ENCODE results near the gene GAB3. TPM values are rescaled to one million over a fixed set of nuclear protein-coding genes. Genes with fewer than 3 reads are reported as not detected.
"Not testable (repeated sequence)": the region's sequence is repeated elsewhere in the genome, so short reads cannot be mapped to it uniquely, and the experiment has no call there.

The GAB3 gene
- total and polyA plus RNA-seq, 4 experiments from 2014 or later = 3.2 to 15.6 (median 10.2) TPM

DNA sequence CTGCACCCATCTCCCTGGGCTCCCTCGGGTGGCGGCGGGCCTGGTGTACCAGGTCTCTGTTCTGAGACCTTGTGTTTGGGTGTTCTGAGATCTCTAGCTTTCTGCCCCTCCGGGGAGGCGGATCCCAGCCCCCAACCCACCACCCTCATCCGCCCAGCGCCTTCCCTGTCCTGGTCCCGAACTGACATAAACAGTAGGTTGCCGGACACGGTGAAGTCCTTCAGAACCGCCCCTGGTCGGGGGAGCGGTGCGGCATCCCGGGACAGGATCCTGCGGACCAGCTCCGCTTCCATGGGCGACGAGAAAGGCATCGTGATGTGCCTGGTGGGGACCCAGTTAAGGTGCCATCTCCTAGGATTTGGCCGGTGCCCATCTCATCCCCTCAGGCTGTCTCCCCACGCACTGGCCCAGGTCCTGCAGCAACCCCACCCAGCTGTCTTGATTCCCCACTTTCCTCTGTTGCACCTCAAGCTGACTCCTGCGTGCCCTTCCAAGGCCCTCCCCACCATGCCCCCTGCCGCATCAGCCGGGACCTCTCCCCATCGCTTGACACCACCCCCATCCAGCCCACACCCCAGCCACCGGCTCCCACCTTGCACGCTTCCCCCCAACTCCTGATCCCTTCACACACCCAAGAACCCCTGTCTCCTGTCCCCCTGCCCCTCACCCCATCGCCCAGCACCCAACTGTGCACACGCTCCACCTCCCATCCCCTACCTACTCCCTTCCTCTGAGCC is 98.4 kb downstream of the GAB3 start:
- Histone ChIP-seq H3K9me3 (ENCODE audit: control insufficient read depth in 1 of 2, low read length in 2 of 2) (no peaks in the 10 kb centered on the region), H3K36me3 (ENCODE audit: insufficient read depth, low read length) (no peaks in the 10 kb centered on the region), H3K4me1 (ENCODE audit: insufficient read depth, low read length) (no peaks in the 10 kb centered on the region), H3K4me3 (ENCODE audit: low read length in 2 of 2) (no peak overlapping the region), H3K27ac (ENCODE audit: low read depth, low read length) (no peak overlapping the region), H3K27me3 (ENCODE audit: insufficient read depth, low read length) (no peaks in the 10 kb centered on the region)
- POLR2A ChIA-PET (ENCODE audit: partially characterized antibody) = no interaction called here
- Mint-ChIP-seq H3K27ac (no peak overlapping the region), H3K27me3 (no peaks in the 10 kb centered on the region), H3K36me3 (no peaks in the 10 kb centered on the region), H3K4me1 (no peaks in the 10 kb centered on the region), H3K9me3 (no peaks in the 10 kb centered on the region), H3K4me3 (no peak overlapping the region)
- no peak for DNase-seq
- intact Hi-C loops (cut with micrococcal nuclease) = no loop called here
- CTCF ChIA-PET (ENCODE audit: partially characterized antibody) = no interaction called here

DNA sequence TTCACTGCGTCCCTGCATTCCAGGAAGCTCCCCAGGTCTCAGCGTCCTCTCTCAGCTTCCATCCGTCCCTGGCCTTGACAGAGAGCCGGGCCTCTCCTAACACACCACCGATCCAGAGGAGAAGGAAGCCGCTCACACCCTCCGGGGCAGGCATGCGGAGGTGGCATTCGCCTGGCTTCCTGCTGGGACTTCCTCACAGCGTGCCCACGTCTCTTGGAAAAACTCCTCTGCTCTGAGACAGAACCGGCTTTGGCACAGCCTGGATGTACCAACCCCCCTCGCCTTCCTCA is 100.7 kb downstream of the GAB3 start:
- Histone ChIP-seq H3K9me3 (ENCODE audit: control insufficient read depth in 1 of 2, low read length in 2 of 2) (no peaks in the 10 kb centered on the region), H3K36me3 (ENCODE audit: insufficient read depth, low read length) (no peaks in the 10 kb centered on the region), H3K27me3 (ENCODE audit: insufficient read depth, low read length) (no peaks in the 10 kb centered on the region), H3K4me3 (ENCODE audit: low read length in 2 of 2) (no peak overlapping the region), H3K4me1 (ENCODE audit: insufficient read depth, low read length) (no peaks in the 10 kb centered on the region), H3K27ac (ENCODE audit: low read depth, low read length) (no peak overlapping the region)
- no peak for DNase-seq
- ChIA-PET CTCF (ENCODE audit: partially characterized antibody) (no interaction called here), POLR2A (ENCODE audit: partially characterized antibody) (no interaction called here)
- intact Hi-C loops (cut with micrococcal nuclease) = no loop called here
- Mint-ChIP-seq H3K36me3 (no peaks in the 10 kb centered on the region), H3K4me1 (no peaks in the 10 kb centered on the region), H3K27me3 (no peaks in the 10 kb centered on the region), H3K9me3 (no peaks in the 10 kb centered on the region), H3K27ac (no peak overlapping the region), H3K4me3 (no peak overlapping the region)

GRCh38 chrX:154649503-154650220 is 101.2 kb downstream of the GAB3 start:
- intact Hi-C loops (cut with micrococcal nuclease) = no loop called here
- no peak overlapping the region for H3K27ac Mint-ChIP-seq
- no peaks in the 10 kb centered on the region for H3K4me1 Mint-ChIP-seq
- no peak overlapping the region for H3K4me3 Mint-ChIP-seq
- no peaks in the 10 kb centered on the region for H3K27me3 Mint-ChIP-seq
- Histone ChIP-seq H3K27me3 (ENCODE audit: insufficient read depth, low read length) (no peaks in the 10 kb centered on the region), H3K9me3 (ENCODE audit: control insufficient read depth in 1 of 2, low read length in 2 of 2) (no peaks in the 10 kb centered on the region), H3K4me1 (ENCODE audit: insufficient read depth, low read length) (no peaks in the 10 kb centered on the region), H3K27ac (ENCODE audit: low read depth, low read length) (no peak overlapping the region), H3K4me3 (ENCODE audit: low read length in 2 of 2) (no peak overlapping the region), H3K36me3 (ENCODE audit: insufficient read depth, low read length) (no peaks in the 10 kb centered on the region)
- DNase-seq = no peak
- ChIA-PET CTCF (ENCODE audit: partially characterized antibody) (no interaction called here), POLR2A (ENCODE audit: partially characterized antibody) (no interaction called here)
- no peaks in the 10 kb centered on the region for H3K9me3 Mint-ChIP-seq
- H3K36me3 Mint-ChIP-seq = no peaks in the 10 kb centered on the region

GRCh38 chrX:154648931-154649330 is 101.9 kb downstream of the GAB3 start:
- no peaks in the 10 kb centered on the region for H3K36me3 Mint-ChIP-seq
- H3K27ac Mint-ChIP-seq = no peak overlapping the region
- Histone ChIP-seq H3K36me3 (ENCODE audit: insufficient read depth, low read length) (no peaks in the 10 kb centered on the region), H3K27ac (ENCODE audit: low read depth, low read length) (no peak overlapping the region), H3K9me3 (ENCODE audit: control insufficient read depth in 1 of 2, low read length in 2 of 2) (no peaks in the 10 kb centered on the region), H3K4me1 (ENCODE audit: insufficient read depth, low read length) (no peaks in the 10 kb centered on the region), H3K4me3 (ENCODE audit: low read length in 2 of 2) (no peak overlapping the region), H3K27me3 (ENCODE audit: insufficient read depth, low read length) (no peaks in the 10 kb centered on the region)
- no peaks in the 10 kb centered on the region for H3K27me3 Mint-ChIP-seq
- intact Hi-C loops (cut with micrococcal nuclease) = no loop called here
- POLR2A ChIA-PET (ENCODE audit: partially characterized antibody) = no interaction called here
- CTCF ChIA-PET (ENCODE audit: partially characterized antibody) = no interaction called here
- DNase-seq = no peak
- no peak overlapping the region for H3K4me3 Mint-ChIP-seq
- no peaks in the 10 kb centered on the region for H3K4me1 Mint-ChIP-seq
- no peaks in the 10 kb centered on the region for H3K9me3 Mint-ChIP-seq

DNA sequence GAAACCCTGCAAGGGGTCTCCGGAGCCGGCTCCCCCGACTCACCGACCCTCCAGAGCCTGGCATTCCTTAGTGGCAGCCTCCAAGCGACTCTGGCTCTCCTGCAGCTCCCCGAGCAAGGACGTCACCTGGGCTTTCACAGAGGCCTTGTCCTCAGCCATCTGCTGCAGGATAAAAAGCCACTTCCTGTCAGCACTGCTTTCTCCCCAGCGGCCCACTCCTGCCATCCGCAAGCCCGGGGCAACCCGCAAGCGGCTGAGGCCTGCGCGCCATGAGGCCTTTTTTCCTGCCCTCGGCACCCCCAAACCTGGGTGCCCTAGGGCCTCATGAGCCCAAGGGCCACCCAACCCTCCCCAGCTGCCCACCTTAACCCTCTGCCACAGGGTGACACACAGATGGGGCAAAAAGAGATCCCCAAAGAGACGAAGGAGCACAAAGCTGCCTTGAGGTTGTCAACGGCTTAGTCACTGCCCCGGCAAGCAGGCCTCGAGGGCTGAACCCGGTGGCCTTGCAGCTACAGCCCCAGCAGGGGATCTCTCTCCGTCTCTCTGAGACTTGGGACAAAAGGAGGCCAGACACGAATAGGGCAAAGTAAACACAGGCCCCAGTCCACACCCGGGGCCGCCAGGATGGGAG is 105.0 kb downstream of the GAB3 start:
- H3K4me1 ChIP-seq (ENCODE audit: insufficient read depth, low read length); H3K4me1 Mint-ChIP-seq; intact Hi-C loops (cut with micrococcal nuclease); H3K27ac ChIP-seq (ENCODE audit: low read depth, low read length); DNase-seq; H3K27me3 Mint-ChIP-seq; H3K27ac Mint-ChIP-seq; H3K36me3 ChIP-seq (ENCODE audit: insufficient read depth, low read length); H3K27me3 ChIP-seq (ENCODE audit: insufficient read depth, low read length); CTCF ChIA-PET (ENCODE audit: partially characterized antibody); H3K36me3 Mint-ChIP-seq; H3K4me3 ChIP-seq (ENCODE audit: low read length in 2 of 2); H3K4me3 Mint-ChIP-seq; H3K9me3 Mint-ChIP-seq; POLR2A ChIA-PET (ENCODE audit: partially characterized antibody); H3K9me3 ChIP-seq (ENCODE audit: control insufficient read depth in 1 of 2, low read length in 2 of 2): not testable (repeated sequence)

GRCh38 chrX:154643708-154644107 is 107.2 kb downstream of the GAB3 start:
- CTCF ChIA-PET (ENCODE audit: partially characterized antibody); H3K4me3 Mint-ChIP-seq; H3K27me3 Mint-ChIP-seq; H3K36me3 Mint-ChIP-seq; H3K9me3 Mint-ChIP-seq; H3K36me3 ChIP-seq (ENCODE audit: insufficient read depth, low read length); intact Hi-C loops (cut with micrococcal nuclease); H3K27ac ChIP-seq (ENCODE audit: low read depth, low read length); DNase-seq; H3K4me3 ChIP-seq (ENCODE audit: low read length in 2 of 2); H3K4me1 Mint-ChIP-seq; H3K9me3 ChIP-seq (ENCODE audit: control insufficient read depth in 1 of 2, low read length in 2 of 2); H3K27me3 ChIP-seq (ENCODE audit: insufficient read depth, low read length); H3K27ac Mint-ChIP-seq; H3K4me1 ChIP-seq (ENCODE audit: insufficient read depth, low read length); POLR2A ChIA-PET (ENCODE audit: partially characterized antibody): not testable (repeated sequence)

DNA sequence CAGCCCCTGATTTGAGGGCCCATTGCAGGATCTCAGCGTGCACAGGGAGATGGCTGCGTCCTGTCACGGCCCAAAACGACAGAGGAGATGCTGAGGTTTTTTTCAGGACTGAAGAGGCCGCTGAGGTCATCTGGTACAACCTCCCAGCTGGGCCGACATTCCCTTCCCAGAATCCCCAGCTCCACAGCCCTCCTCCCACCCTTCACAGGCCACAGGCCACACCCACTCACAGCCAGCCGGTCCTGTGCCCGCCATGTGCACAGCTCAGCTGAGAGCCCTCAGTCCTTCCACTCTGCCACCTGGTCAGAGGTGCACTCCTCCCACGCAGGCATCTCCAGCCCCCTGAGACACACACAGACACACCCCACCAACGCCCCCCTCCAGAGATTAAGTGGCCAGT is 109.1 kb downstream of the GAB3 start:
- H3K4me1 Mint-ChIP-seq; H3K27me3 ChIP-seq (ENCODE audit: insufficient read depth, low read length); H3K9me3 Mint-ChIP-seq; CTCF ChIA-PET (ENCODE audit: partially characterized antibody); H3K36me3 ChIP-seq (ENCODE audit: insufficient read depth, low read length); H3K4me3 ChIP-seq (ENCODE audit: low read length in 2 of 2); H3K36me3 Mint-ChIP-seq; intact Hi-C loops (cut with micrococcal nuclease); POLR2A ChIA-PET (ENCODE audit: partially characterized antibody); H3K4me3 Mint-ChIP-seq; H3K4me1 ChIP-seq (ENCODE audit: insufficient read depth, low read length); H3K9me3 ChIP-seq (ENCODE audit: control insufficient read depth in 1 of 2, low read length in 2 of 2); H3K27me3 Mint-ChIP-seq; DNase-seq; H3K27ac ChIP-seq (ENCODE audit: low read depth, low read length); H3K27ac Mint-ChIP-seq: not testable (repeated sequence)

Data from CD4-positive, alpha-beta memory T cell (primary cell).